Limb (tissue), 2 donors: ENCODE results near the gene TBL1XR1.
"Not testable (repeated sequence)": the region's sequence is repeated elsewhere in the genome, so short reads cannot be mapped to it uniquely, and the experiment has no call there.

Experiments used
- DNase-seq, 2 donors: peaks; one replicate each; pipeline ENCODE4 v3.0.0-alpha.2; 2016; ENCODE audit errors: extremely low spot score in 2 of 2

TBL1XR1 gene

GRCh38 chr3:177034832-177035475 lies 162.3 kb downstream of the TBL1XR1 start:
- no peak for DNase-seq

- DNase-seq: no peak
Observed at GRCh38 chr3:177026505-177027277, 170.6 kb downstream of the TBL1XR1 start.

DNA sequence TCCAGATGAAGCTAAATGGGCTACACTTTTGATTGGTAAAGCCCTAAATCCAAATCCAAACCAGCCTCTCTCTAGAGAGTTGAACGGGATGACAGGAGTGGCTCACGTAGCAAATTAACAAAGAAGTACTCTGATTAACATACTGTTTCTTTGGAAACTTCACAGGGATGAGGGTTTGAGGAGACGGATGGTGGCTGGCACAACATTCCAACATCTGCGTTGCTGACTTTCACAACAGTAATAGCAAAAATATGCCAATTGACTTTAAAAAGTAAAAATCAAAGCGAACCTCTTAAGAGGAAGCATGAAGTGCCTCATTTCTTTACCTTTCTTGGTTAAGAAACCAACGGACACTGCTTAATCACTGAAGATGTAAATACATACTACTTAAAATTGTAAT lies 181.4 kb downstream of the TBL1XR1 start:
- DNase-seq: no peak

DNA sequence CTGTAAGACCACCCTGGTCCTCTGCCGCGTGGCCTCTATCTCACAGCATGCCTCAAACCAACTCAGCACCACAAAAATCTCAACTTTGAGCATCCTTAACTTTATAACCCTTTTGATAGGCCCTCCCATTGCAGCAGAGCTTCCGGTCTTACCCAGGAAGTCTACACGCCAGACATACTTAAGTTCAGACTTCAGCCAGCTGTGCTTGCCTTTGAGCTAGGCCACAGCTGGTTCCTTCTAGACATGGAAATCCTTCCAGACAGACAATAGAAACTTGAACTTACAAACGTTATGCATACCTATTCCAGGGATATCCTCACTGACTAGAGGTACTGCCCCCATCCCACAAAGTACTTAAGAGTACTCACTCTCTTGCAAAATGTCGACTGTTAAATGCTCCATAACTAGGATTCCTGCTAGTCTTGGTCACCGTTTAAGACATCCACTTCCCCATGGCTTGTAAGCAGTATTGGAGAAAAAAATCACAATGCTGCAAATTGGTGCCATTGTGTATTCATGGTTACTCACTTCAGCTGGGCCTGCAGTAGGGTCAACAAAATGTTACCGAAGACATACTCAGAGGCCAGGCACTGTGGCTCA lies 183.5 kb downstream of the TBL1XR1 start:
- DNase-seq: no peak

- no peak for DNase-seq
Observed at GRCh38 chr3:177005718-177006405, 191.4 kb downstream of the TBL1XR1 start.

DNA sequence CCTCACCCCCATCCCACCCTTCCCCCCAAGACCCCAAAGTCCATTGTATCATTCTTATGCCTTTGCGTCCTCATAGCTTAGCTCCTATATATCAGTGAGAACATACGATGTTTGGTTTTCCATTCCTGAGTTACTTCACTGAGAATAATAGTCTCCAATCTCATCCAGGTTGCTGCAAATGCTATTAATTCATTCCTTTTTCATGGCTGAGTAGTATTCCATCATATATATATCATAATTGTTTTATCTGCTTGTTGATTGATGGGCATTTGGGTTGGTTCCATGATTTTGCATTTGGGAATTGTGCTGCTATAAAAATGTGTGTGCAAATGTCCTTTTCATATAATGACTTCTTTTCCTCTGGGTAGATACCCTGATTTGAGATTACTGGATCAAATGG lies 197.1 kb downstream of the TBL1XR1 start:
- DNase-seq: not testable (repeated sequence)

DNA sequence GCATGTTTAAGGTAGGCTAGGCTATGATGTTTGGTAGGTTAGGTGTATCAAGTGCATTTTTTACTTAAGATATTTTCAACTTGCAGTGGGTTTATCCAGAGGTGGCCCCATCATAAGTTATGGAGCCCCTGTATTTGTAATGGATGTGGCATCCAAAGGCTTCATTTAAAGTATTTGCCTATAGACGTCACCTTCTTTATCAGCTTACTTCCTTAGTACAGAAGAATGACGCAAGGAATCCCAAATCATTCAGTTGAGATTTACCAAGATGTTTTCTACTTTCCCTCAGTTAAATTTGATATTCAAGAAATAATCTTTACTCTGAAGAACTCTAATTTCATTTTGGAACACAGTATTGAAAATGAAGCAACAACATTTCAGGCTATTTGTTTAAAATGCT lies 201.3 kb downstream of the TBL1XR1 start:
- DNase-seq: no peak

DNA sequence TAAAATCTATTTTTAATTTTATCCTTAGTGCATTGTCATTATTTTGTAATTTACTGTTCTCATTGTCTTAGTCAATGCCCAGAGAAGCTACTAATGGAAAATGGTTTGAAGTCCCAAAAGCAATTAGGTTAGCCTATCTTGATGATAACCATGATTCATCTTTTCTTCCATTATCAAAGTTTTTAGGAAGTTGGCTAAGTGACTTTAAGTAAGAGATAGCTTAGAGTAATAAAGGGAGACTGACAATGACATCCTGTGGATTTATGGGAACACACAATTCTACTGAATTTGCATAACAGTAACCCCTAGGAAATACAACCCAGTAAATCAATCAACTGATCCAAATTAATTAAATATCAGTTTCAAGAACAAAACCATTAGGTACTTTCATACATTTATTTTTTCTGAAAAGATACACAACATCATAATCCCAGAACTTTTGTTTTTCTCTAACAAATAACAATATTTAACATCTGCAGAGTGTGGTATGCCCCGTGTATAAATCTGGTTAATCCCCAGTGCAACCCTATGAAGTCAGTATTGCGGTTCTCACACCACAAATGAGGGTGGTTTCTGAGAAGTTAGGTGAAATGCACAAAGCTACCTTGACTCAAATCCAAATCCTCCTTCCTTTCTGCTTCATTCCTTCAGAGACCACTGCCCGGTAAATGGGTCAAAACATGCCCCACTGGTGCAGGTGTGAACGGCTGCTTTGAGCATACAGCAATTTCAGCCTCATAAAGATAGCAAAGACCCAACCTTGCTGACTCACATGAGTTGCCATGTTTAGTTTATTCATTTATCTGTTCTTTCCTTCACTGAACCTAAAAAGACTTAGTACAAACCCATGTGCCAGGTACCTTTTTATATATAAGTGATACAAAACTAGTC lies 202.1 kb downstream of the TBL1XR1 start:
- DNase-seq: no peak

DNA sequence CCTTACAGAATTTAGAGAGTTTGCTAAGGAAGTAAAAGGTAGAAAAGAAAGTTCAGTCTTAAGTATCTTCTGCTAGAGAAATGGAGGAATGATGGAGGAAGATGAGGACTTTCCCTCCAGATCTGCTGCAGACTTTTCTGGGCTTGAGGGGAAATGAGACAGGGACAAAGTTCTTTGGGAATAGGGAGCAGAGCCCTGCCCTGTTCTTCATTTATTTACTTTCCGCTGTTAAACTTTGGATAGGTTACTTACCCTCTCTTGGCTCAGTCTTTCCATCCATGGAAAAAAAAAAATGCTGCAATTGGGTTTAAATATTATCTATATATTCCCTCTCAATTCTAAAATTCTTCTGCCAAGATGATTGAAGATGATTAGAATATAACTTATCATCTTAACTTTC lies 202.9 kb downstream of the TBL1XR1 start:
- DNase-seq: no peak

GRCh38 chr3:176992978-176993377 lies 204.3 kb downstream of the TBL1XR1 start:
- no peak for DNase-seq

DNA sequence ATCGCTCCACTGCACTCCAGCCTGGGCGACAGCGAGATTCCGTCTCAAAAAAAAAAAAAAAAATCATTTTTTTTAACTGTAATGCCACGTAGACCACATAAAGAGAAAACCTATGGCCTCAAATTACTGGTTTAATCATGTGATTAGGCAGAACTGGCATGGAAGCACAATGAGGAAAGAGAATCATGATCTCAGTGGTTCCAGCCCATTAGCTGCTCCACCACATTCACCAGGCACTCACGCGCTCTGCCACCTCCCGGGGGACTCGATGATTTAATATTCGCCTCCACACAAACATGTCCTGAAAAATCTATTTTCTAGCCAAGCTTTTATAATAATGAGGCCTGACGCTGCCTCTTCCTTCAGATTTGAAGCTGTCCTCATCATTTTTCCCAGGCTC lies 204.7 kb downstream of the TBL1XR1 start:
- DNase-seq: no peak

DNA sequence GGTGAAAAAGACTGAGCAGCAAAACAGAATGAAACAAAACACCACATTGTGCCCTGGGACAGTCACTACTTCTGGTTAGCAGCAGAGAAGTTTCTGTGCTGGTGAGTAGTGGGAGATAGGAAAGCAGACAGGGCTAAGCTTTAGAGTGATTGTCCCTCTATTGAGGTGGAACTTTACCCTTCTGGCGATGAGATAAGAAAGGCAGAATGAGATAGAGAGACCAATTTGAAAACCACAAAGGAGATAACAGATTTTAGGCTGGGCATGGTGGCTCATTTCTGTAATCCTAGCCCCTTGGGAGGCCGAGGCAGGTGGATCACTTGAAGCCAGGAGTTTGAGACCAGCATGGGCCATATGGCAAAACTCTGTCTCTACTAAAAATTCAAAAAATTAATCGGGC lies 208.5 kb downstream of the TBL1XR1 start:
- DNase-seq: no peak

GRCh38 chr3:176987901-176988650 lies 209.2 kb downstream of the TBL1XR1 start:
- DNase-seq: no peak

GRCh38 chr3:176978441-176978840 lies 218.8 kb downstream of the TBL1XR1 start:
- no peak for DNase-seq

DNA sequence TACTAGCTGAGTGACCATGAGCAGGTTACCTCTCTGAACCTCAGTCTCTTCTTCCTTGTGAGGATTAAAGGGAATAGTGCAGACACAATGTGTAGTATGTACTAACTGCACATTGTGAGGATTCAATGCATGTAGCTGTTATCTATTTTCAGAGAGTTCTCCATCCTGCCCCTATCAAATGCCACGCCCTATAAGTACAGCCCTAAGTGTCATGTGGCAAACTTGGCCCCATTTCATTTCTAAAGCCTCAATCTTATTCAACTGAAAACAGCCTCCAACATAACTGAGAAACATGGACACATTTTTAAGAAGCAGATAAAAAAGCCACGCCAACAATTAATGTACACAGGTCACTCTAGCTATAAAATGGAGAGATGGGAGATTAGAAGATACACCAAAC lies 220.0 kb downstream of the TBL1XR1 start:
- no peak for DNase-seq

DNA sequence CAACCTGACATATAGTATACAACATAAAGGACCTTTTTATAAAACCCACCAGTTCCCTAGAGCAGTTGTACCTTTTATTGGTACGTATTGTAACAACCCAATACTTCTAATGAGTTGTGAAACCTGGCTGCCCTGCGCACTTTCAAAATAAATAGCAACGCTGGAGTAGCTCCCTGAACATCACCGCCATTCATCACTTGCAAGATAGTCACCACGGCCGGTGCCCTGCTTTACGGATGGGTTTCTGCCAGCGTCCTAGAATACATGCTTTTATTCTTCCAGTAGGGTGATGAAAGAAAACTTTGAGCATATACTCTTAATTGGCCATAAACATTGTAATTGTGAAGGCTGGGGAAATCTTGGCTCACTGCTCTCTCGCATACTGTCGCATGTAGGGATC lies 220.7 kb downstream of the TBL1XR1 start:
- DNase-seq: no peak

DNA sequence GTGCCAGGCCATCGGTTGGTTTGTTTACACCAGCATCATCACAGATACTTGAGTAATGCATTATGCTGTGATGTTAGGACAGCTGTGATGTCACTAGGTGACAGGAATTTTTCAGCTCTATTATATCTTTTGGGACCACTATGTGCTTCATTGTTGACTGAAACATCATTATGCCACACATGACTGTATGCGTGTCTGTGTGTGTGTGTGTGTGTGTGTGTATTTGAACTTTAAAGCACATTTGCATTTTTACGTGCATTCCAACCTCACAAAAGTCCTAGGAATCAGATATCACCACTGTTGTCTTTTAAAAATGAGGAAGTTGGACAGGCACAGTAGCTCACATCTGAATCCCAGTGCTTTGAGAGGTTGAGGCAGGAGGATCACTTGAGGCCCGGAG lies 223.0 kb downstream of the TBL1XR1 start:
- DNase-seq: no peak

DNA sequence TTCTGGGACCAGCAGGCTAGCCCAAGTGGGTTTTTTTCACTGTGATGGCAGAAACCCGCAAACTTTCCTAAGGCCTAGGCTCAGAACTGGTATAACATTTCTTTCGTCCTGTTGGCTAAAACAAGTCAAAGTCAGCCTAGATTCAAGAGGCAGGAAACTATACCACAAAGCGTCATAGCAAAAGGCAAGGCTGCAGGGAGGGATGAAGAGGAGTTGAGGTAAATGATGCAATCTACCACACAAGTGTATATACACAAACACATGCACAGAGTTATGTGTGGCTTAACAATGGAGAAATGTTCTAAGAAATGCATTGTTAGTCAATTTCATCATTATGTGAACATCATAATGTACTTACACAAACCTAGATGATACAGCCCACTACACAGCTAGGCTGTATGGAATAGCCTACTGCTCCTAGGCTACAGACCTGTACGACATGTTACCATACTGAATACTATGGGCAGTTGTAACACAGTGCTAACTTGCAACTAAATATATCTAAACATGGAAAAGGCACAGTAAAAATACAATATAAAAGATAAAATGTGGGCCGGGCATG lies 225.6 kb downstream of the TBL1XR1 start:
- no peak for DNase-seq

- no peak for DNase-seq
Observed at GRCh38 chr3:176970770-176971169, 226.5 kb downstream of the TBL1XR1 start.

- no peak for DNase-seq
Observed at GRCh38 chr3:176969506-176969905, 227.8 kb downstream of the TBL1XR1 start.
